Natural killer cell treated with Interleukin-12 subunit alpha and Interleukin-12 subunit beta and Interleukin-15 and Interleukin-18, amount 100 ng/mL, for 72 hours (primary cell): ENCODE measurements around the gene CNNM3. TPM values are rescaled to one million over a fixed set of nuclear protein-coding genes. Genes with fewer than 3 reads are reported as not detected.
A peak's percentile ranks its signal among the peaks of the same experiment; 100 is the strongest.

Experiments used
- ATAC-seq, 2 donors: fragments of 150-1000 bp; cut with Tn5 transposase in 1 of 2; sonication (Bioruptor Pico), chemical (Tn5 transposase) in 1 of 2; 2 replicates each; pipeline ENCODE4 v1.10.0; 2021
- DNase-seq: peaks from one replicate; pipeline ENCODE4 v3.0.0; 2022; ENCODE audit warnings: low spot score
- H3K27ac Mint-ChIP-seq, 2 donors: 1 replicate in 1 of 2; 2 replicates in 1 of 2; pipeline ENCODE4 v1.8.0; 2022; ENCODE audit warnings: mixed read lengths in 2 of 2, mild to moderate bottlenecking in 1 of 2, moderate library complexity in 1 of 2
- H3K27me3 Mint-ChIP-seq, 2 donors: 1 replicate in 1 of 2; 2 replicates in 1 of 2; pipeline ENCODE4 v1.8.0; 2022; ENCODE audit warnings: mixed read lengths in 2 of 2
- H3K36me3 Mint-ChIP-seq: one replicate; pipeline ENCODE4 v1.8.0; 2022; ENCODE audit warnings: mixed read lengths
- H3K4me1 Mint-ChIP-seq, 2 donors: 1 replicate in 1 of 2; 2 replicates in 1 of 2; pipeline ENCODE4 v1.8.0; 2022; ENCODE audit warnings: low read depth in 2 of 2, mixed read lengths in 2 of 2, mild to moderate bottlenecking in 1 of 2
- H3K4me3 Mint-ChIP-seq: one replicate; pipeline ENCODE4 v1.8.0; 2022; ENCODE audit warnings: mixed read lengths
- H3K9me3 Mint-ChIP-seq: 2 replicates; pipeline ENCODE4 v1.8.0; 2022; ENCODE audit warnings: mixed read lengths
- total RNA-seq, 2 donors: library from RNA; stranded (reverse); gene quantifications; one replicate each; pipeline ENCODE4 v1.2.3, GENCODE V29; 2022

The CNNM3 gene
- total RNA-seq, 2 donors from 2014 or later = 15.7 to 32.9 TPM

GRCh38 chr2:96819128-96819875 lies 3.2 kb downstream of the CNNM3 start:
- Mint-ChIP-seq H3K4me1 (peaks cover 42 to 49% of the 10 kb centered on the region in 2 donors), H3K9me3 (no peaks in the 10 kb centered on the region), H3K27me3 (no peaks in the 10 kb centered on the region), H3K36me3 (peaks cover 4% of the 10 kb centered on the region), H3K4me3 (peak overlapping the region; percentile 85), H3K27ac (peak overlapping the region in 1 of 2 donors; percentile 9)
- DNase-seq = no peak
- ATAC-seq = no peak

- peaks cover 39 to 46% of the 10 kb centered on the region in 2 donors for H3K4me1 Mint-ChIP-seq
- H3K27me3 Mint-ChIP-seq = no peaks in the 10 kb centered on the region
These were observed 3.9 kb downstream of the CNNM3 start for GRCh38 chr2:96819876-96820511.

GRCh38 chr2:96821113-96821675 lies 5.1 kb downstream of the CNNM3 start:
- peaks cover 4% of the 10 kb centered on the region for H3K36me3 Mint-ChIP-seq
- H3K4me3 Mint-ChIP-seq = no peak overlapping the region
- H3K27ac Mint-ChIP-seq = no peak overlapping the region
- ATAC-seq (no peak), DNase-seq (no peak)
- H3K4me1 Mint-ChIP-seq = peaks cover 34 to 40% of the 10 kb centered on the region in 2 donors
- H3K9me3 Mint-ChIP-seq = no peaks in the 10 kb centered on the region
- no peaks in the 10 kb centered on the region for H3K27me3 Mint-ChIP-seq

More at GRCh38 chr2:96819876-96820511, 3.9 kb downstream of the CNNM3 start:
- H3K4me3 Mint-ChIP-seq = peak overlapping the region; percentile 2
- DNase-seq (no peak), ATAC-seq (no peak)
- H3K9me3 Mint-ChIP-seq = no peaks in the 10 kb centered on the region
- peaks cover 4% of the 10 kb centered on the region for H3K36me3 Mint-ChIP-seq
- H3K27ac Mint-ChIP-seq = peak overlapping the region in 1 of 2 donors; percentile 9

GRCh38 chr2:96822786-96823185 lies 6.7 kb downstream of the CNNM3 start:
- DNase-seq = no peak
- Mint-ChIP-seq H3K27me3 (no peaks in the 10 kb centered on the region), H3K4me3 (no peak overlapping the region), H3K27ac (no peak overlapping the region), H3K36me3 (peaks cover 4% of the 10 kb centered on the region), H3K9me3 (no peaks in the 10 kb centered on the region), H3K4me1 (peaks cover 32 to 35% of the 10 kb centered on the region in 2 donors)
- ATAC-seq = no peak

- H3K4me1 Mint-ChIP-seq = peaks cover 30 to 31% of the 10 kb centered on the region in 2 donors
- no peaks in the 10 kb centered on the region for H3K9me3 Mint-ChIP-seq
- H3K27me3 Mint-ChIP-seq = no peaks in the 10 kb centered on the region
- DNase-seq = no peak
- H3K4me3 Mint-ChIP-seq = no peak overlapping the region
- no peak overlapping the region for H3K27ac Mint-ChIP-seq
- ATAC-seq = no peak
- peaks cover 4% of the 10 kb centered on the region for H3K36me3 Mint-ChIP-seq
These were observed 7.1 kb downstream of the CNNM3 start for GRCh38 chr2:96823198-96823597.

GRCh38 chr2:96824079-96824870 lies 8.2 kb downstream of the CNNM3 start:
- DNase-seq (no peak), ATAC-seq (no peak)
- H3K27me3 Mint-ChIP-seq = no peaks in the 10 kb centered on the region
- H3K36me3 Mint-ChIP-seq = peaks cover 6% of the 10 kb centered on the region
- no peaks in the 10 kb centered on the region for H3K9me3 Mint-ChIP-seq
- peak overlapping the region in 1 of 2 donors; percentile 47 for H3K27ac Mint-ChIP-seq
- H3K4me1 Mint-ChIP-seq = peaks cover 19 to 22% of the 10 kb centered on the region in 2 donors
- no peak overlapping the region for H3K4me3 Mint-ChIP-seq

- Mint-ChIP-seq H3K27ac (no peak overlapping the region), H3K9me3 (no peaks in the 10 kb centered on the region), H3K4me1 (peaks cover 11 to 14% of the 10 kb centered on the region in 2 donors), H3K36me3 (peaks cover 12% of the 10 kb centered on the region), H3K4me3 (no peak overlapping the region), H3K27me3 (no peaks in the 10 kb centered on the region)
- DNase-seq = no peak
- no peak for ATAC-seq
These were observed 9.0 kb downstream of the CNNM3 start for GRCh38 chr2:96825057-96825456.

GRCh38 chr2:96826546-96827278 lies 10.6 kb downstream of the CNNM3 start:
- Mint-ChIP-seq H3K36me3 (peaks cover 16% of the 10 kb centered on the region), H3K27ac (no peak overlapping the region), H3K4me1 (no peaks in the 10 kb centered on the region), H3K9me3 (no peaks in the 10 kb centered on the region), H3K27me3 (no peaks in the 10 kb centered on the region), H3K4me3 (no peak overlapping the region)
- DNase-seq (no peak), ATAC-seq (no peak)

GRCh38 chr2:96828436-96828835 lies 12.4 kb downstream of the CNNM3 start:
- Mint-ChIP-seq H3K27ac (peak overlapping the region; percentile 27 to 77), H3K4me3 (no peak overlapping the region), H3K27me3 (no peaks in the 10 kb centered on the region), H3K36me3 (peaks cover 16% of the 10 kb centered on the region), H3K9me3 (no peaks in the 10 kb centered on the region), H3K4me1 (no peaks in the 10 kb centered on the region)
- ATAC-seq = no peak
- no peak for DNase-seq

GRCh38 chr2:96828874-96829273 lies 12.8 kb downstream of the CNNM3 start:
- Mint-ChIP-seq H3K36me3 (peaks cover 16% of the 10 kb centered on the region), H3K4me1 (no peaks in the 10 kb centered on the region), H3K27ac (no peak overlapping the region), H3K27me3 (no peaks in the 10 kb centered on the region), H3K9me3 (no peaks in the 10 kb centered on the region), H3K4me3 (no peak overlapping the region)
- ATAC-seq (no peak), DNase-seq (no peak)

- H3K36me3 Mint-ChIP-seq = peaks cover 16% of the 10 kb centered on the region
- no peaks in the 10 kb centered on the region for H3K27me3 Mint-ChIP-seq
- DNase-seq (no peak), ATAC-seq (no peak)
- H3K4me1 Mint-ChIP-seq = no peaks in the 10 kb centered on the region
- H3K27ac Mint-ChIP-seq = peak overlapping the region in 1 of 2 donors; percentile 4
- H3K9me3 Mint-ChIP-seq = no peaks in the 10 kb centered on the region
- no peak overlapping the region for H3K4me3 Mint-ChIP-seq
These were observed 14.0 kb downstream of the CNNM3 start for GRCh38 chr2:96830044-96830562.

GRCh38 chr2:96831679-96832078 lies 15.6 kb downstream of the CNNM3 start:
- ATAC-seq (no peak), DNase-seq (no peak)
- Mint-ChIP-seq H3K4me1 (no peaks in the 10 kb centered on the region), H3K4me3 (no peak overlapping the region), H3K9me3 (no peaks in the 10 kb centered on the region), H3K27ac (no peak overlapping the region), H3K36me3 (peaks cover 16% of the 10 kb centered on the region), H3K27me3 (no peaks in the 10 kb centered on the region)

- Mint-ChIP-seq H3K27ac (no peak overlapping the region), H3K9me3 (no peaks in the 10 kb centered on the region), H3K4me3 (no peak overlapping the region), H3K4me1 (no peaks in the 10 kb centered on the region), H3K36me3 (peaks cover 16% of the 10 kb centered on the region), H3K27me3 (no peaks in the 10 kb centered on the region)
- no peak for DNase-seq
- ATAC-seq = no peak
These were observed 16.3 kb downstream of the CNNM3 start for GRCh38 chr2:96832408-96832753.
